ENCODE data around the gene C19orf67.

- TF ChIP-seq, protein P1, sequence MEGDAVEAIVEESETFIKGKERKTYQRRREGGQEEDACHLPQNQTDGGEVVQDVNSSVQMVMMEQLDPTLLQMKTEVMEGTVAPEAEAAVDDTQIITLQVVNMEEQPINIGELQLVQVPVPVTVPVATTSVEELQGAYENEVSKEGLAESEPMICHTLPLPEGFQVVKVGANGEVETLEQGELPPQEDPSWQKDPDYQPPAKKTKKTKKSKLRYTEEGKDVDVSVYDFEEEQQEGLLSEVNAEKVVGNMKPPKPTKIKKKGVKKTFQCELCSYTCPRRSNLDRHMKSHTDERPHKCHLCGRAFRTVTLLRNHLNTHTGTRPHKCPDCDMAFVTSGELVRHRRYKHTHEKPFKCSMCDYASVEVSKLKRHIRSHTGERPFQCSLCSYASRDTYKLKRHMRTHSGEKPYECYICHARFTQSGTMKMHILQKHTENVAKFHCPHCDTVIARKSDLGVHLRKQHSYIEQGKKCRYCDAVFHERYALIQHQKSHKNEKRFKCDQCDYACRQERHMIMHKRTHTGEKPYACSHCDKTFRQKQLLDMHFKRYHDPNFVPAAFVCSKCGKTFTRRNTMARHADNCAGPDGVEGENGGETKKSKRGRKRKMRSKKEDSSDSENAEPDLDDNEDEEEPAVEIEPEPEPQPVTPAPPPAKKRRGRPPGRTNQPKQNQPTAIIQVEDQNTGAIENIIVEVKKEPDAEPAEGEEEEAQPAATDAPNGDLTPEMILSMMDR (IDR thresholded peaks at IDR 0.05): no peak
- no peak for TF ChIP-seq POLR2A (IDR thresholded peaks at IDR 0.05; ENCODE audit: low read depth)
- no peak for TF ChIP-seq POLR2AphosphoS5 (IDR thresholded peaks at IDR 0.05)
Observed at GRCh38 chr19:14122924-14123323, 37.3 kb upstream of the C19orf67 start.
